GM21367 (cell line): ENCODE measurements around the gene ATP1A4.
"Not testable (repeated sequence)": the region's sequence is repeated elsewhere in the genome, so short reads cannot be mapped to it uniquely, and the experiment has no call there.

ENCODE experiments used
- ATAC-seq: cut with Tn5 transposase; IDR thresholded peaks from one replicate; pipeline ENCODE4 v1.9.1; 2021; ENCODE audit not compliant: unreplicated experiment

Gene ATP1A4

DNA sequence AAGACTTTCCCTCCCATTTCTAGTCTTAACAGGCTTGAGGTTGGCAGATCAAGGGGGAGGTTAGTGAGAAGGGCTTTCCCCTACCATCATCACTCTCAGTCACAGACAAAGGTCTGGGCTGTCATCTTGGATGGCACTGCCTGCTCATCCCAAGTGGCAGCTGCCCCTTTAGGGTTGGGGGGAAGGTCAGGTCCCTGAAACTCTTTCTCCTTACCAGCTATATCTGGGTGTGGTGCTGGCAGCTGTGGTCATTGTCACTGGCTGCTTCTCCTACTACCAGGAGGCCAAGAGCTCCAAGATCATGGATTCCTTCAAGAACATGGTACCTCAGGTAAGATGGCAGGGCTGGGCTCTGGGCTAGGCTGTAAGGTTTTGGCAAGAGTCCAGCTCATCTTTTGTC lies 27.7 kb upstream of the ATP1A4 start:
- no peak for ATAC-seq

DNA sequence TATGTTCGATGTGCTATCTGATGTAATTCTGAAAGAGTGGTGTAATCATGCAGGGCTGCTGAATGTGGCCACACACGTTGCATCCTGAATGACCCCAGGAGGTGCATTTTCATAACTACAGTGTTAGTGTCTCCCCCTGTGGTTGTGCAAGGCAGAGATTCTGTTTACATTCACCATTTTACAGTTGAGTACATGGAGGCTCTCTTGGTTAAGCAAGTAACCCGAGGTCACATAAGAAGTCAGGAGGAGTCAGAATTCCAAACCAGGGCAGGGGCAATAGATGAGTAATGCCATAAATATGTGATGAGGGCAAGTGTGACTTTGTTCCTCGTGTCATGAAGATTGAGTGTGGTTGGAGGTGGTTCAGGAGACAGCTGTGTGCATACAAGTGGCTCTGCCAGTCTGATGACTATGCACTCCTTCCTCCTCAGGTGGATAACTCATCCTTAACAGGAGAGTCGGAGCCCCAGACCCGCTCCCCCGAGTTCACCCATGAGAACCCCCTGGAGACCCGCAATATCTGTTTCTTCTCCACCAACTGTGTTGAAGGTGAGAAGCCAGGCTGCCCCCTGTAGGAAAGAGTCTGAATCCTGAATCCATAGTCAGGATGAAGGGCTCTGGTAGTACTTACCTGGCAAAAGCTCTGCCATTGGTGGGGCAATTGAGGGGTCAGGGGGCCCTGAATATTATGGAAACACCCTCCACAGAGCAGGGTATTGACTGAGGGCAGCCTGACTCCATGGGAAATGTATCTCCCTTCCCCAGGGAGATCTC lies 26.5 kb upstream of the ATP1A4 start:
- no peak for ATAC-seq

DNA sequence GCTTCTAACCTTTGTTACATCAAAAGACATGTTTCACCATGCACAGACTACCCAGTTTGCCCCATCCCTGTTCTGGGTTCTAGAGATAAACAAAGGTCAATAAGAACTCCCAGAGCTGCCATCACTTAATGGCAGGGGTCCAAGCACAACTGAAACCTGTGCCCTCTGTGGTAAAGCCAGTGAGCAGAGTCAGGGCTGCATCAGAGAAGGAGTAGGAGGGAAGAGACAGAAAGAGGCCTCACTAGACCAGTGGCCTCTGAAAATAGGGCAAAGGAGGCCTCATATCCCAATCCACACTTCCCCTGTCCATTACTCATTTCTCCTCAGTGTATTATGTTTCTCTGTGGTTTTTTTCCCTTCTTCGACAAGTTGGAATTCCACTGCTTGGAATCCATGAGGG lies 25.7 kb upstream of the ATP1A4 start:
- ATAC-seq: no peak

DNA sequence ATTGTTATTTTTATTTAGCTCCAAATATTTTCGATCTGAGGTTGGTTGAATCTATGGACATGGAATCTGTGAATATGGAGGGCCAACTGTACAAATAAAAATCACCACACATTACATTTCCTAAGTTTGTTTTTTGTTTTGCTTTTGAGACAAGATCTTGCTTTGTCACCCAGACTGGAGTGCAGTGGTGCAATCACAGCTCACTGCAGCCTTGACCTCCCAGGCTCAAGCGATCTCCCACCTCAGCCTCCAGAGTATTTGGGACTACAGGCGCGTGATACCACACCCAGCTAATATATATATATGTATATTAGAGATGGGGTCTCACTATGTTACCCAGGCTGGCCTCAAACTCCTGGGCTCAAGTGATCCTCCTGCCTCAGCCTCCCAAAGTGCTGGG lies 25.1 kb upstream of the ATP1A4 start:
- ATAC-seq: not testable (repeated sequence)

DNA sequence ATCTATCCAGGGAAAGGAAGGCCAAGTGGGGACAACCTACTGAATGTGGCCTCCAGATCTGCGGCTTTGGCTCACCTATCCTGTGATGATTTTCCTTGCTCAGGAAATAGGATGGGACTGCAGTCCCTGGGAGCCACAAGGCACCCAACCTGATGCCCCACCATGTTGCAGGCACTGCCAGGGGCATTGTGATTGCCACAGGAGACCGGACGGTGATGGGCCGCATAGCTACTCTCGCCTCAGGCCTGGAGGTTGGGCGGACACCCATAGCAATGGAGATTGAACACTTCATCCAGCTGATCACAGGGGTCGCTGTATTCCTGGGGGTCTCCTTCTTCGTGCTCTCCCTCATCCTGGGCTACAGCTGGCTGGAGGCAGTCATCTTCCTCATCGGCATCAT lies 24.0 kb upstream of the ATP1A4 start:
- no peak for ATAC-seq

DNA sequence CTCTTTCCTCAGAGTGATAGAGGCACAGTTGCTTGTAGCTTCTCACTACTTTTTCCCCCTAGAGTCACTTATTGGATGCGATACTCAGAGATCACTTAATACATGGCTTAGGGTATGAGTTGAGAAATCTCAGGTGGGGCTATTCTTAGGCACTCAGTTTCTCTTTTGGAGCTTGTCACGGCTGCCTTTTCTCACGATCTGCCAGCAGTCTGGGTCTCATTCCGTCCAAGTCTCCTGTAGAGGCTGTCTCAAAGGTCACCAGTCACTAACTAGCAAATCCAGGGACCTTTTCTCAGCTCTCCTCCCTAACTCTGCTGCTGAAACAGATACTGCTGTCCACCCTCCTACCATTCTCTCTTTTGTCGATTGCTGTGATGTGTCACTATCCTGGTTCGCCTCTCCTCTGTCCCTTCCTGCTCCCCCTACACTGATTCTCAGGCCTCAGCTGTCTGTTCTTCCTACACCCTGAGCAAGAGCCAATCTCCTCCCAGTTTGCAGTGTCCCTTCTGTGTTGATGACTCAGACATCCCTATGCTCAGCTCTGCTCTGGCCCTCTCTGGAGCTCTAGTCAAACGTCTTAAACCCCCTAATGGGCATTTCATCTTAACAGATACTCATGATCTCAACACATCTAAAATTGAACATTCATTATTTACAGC lies 23.4 kb upstream of the ATP1A4 start:
- ATAC-seq: no peak

DNA sequence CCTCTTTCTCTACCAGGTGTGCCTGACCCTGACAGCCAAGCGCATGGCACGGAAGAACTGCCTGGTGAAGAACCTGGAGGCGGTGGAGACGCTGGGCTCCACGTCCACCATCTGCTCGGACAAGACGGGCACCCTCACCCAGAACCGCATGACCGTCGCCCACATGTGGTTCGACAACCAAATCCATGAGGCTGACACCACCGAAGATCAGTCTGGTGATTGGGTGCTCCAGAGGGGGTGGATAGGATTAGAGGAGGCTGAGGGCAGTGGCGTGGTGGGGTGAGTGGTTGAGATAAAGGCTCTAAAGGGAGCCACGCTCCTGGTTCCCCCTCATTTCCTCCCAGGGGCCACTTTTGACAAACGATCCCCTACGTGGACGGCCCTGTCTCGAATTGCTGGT lies 22.8 kb upstream of the ATP1A4 start:
- ATAC-seq: no peak

DNA sequence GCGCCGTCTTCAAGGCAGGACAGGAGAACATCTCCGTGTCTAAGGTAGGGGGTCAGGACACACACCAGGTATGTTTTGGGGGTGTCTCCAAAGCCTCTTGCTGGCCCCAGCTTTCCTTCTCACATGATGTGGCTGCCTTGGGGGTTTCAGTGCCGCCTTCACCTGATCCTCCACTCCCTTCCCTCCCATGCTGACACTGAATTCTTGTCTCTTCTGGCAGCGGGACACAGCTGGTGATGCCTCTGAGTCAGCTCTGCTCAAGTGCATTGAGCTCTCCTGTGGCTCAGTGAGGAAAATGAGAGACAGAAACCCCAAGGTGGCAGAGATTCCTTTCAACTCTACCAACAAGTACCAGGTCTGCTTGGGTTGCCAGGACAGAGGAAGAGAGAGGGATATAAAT lies 22.4 kb upstream of the ATP1A4 start:
- no peak for ATAC-seq

DNA sequence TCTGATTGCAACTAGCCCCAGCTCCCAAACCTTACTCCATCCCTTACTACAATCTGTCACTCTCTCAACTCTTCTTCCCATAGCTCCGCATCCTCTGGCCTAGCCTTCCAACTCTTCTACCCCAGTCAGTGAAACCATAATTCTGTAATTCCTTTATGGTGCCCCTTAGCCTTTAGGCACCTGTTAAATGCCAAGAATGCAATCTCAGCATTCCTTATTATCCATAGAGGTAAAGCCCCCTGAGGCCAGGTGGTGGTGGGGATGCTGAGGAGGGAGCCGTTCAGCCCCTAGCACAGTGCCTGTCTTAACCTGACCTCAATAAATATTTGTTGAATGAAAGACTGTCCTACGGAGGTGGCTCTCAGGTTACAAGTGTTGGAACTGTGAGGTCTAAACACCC lies 21.8 kb upstream of the ATP1A4 start:
- no peak for ATAC-seq

DNA sequence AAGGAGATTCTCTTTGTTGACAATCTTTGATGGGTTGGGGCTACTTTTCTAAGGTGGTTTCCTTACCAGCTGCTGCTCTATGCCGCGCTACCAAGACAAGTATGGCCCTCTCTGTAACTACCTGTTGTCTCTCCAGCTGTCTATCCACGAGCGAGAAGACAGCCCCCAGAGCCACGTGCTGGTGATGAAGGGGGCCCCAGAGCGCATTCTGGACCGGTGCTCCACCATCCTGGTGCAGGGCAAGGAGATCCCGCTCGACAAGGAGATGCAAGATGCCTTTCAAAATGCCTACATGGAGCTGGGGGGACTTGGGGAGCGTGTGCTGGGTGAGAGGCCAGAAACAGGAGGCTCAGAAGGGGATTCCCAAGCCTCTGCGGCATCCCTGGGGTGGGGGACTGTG lies 21.4 kb upstream of the ATP1A4 start:
- no peak for ATAC-seq

DNA sequence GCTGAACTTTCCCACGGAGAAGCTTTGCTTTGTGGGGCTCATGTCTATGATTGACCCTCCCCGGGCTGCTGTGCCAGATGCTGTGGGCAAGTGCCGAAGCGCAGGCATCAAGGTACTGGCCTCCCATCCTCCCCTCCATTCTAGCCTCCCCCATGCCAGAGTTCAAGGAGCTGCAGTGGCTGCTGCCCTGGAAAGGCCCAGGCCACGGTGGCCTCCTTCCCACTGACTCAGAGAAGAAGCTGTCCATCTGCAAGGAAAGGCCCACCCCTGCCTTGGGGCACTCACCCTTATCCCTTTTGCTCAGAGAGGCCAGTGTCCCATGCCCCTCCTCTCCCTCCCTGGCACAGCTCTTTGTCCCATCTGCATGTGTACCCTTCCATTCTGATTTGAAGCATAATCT lies 20.9 kb upstream of the ATP1A4 start:
- ATAC-seq: no peak

DNA sequence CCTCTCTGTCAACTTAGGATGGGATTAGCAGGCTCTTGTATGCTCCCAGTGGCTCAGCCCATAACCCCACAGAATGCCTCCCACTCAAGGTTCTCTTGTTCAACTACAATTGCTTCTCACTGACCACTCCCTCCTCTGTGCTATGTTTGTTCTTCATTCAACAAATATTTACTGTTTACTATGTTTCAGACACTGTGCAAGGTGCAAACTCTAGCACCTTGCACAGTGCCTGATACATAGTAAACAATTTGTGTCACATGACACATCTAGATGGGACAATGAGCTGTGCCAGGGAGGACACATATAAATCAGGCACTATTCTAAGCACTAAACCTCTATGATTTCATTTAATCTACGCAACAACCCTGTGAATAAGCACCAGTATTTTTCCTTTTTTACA lies 20.5 kb upstream of the ATP1A4 start:
- ATAC-seq: no peak

DNA sequence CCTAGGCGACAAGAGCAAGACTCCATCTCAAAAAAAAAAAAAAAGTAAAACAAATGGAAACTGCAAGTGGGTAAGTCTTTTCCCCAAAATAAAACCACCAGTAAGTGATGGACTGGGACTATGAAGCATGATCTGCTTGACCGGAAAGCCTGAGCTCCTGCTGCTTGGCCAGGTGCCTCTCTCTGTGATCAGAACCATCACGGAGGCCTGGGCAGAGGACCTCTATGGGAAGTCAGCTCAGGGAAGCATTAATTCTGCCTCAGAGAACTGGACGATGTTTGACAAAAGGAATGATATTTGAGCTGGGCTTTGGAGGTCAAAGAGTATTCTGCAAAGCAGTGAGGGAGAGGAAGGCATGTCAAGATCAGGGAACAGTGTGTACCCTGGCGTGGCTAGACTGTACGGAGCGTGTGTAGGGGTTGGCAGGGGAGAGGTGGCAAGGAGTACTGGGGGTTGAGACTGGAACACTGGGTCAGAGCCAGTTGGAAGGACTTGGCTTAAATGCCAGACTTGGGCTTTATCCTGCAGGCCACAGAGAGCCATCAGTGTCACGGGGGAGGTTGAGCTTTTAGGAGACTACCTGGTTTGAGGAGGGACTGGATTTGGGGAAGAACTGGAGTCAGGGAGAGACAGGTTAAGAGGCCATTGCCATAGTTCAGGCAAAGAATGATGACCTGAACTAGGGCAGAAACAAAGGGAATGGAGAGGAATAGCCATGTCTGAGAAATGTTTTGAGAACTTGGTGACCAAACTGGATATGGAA lies 19.4 kb upstream of the ATP1A4 start:
- no peak for ATAC-seq

DNA sequence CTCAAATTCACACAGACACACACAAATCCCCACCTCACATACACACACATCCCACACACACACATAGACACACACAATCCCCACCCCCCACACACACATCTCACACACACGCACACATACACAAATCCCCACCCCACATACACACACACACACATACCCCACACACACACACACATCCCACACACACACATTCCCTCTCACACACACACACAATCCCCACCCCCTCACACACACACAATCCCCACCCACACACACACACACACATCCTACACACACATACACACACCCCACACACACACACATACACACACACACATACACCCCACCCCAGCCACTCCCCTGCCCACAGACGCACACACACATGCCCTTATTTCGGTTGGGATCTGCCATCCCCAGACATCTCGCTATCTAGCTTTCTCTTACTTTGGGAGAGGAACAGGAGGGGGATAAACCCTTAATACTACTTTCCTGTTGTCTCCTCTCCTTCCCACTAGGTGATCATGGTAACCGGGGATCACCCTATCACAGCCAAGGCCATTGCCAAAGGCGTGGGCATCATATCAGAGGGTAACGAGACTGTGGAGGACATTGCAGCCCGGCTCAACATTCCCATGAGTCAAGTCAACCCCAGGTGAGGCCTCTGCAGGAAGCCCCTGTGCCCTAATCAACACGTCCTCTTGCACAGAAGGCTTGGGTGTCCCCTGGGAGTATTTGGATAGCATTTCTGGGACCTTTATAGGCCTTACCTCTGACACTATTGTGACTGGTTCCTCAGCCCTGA lies 17.2 kb upstream of the ATP1A4 start:
- no peak for ATAC-seq

DNA sequence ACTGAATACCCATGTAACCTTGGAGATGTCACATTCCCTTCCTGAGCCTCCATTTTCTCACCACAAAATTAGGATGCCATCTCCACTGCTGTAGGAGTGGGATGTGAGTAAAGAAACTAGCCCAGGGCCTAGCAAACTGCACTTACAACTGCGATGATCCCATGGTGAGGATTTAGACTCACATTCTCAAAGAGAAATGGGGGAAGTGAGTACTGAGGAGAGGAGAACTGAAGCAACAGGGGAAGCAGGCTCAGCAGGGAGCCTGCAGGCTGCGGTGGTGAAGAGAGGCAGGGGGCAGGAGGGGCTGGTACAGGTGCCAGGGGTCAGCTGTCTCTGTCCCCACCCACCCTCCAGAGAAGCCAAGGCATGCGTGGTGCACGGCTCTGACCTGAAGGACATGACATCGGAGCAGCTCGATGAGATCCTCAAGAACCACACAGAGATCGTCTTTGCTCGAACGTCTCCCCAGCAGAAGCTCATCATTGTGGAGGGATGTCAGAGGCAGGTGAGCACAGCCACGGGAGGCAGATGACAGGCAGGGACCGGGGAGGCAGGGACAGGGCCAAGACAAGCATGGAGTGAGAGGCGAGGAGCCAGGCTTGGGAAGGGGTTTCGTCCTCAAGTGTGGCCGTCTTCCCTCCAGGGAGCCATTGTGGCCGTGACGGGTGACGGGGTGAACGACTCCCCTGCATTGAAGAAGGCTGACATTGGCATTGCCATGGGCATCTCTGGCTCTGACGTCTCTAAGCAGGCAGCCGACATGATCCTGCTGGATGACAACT lies 16.4 kb upstream of the ATP1A4 start:
- no peak for ATAC-seq

DNA sequence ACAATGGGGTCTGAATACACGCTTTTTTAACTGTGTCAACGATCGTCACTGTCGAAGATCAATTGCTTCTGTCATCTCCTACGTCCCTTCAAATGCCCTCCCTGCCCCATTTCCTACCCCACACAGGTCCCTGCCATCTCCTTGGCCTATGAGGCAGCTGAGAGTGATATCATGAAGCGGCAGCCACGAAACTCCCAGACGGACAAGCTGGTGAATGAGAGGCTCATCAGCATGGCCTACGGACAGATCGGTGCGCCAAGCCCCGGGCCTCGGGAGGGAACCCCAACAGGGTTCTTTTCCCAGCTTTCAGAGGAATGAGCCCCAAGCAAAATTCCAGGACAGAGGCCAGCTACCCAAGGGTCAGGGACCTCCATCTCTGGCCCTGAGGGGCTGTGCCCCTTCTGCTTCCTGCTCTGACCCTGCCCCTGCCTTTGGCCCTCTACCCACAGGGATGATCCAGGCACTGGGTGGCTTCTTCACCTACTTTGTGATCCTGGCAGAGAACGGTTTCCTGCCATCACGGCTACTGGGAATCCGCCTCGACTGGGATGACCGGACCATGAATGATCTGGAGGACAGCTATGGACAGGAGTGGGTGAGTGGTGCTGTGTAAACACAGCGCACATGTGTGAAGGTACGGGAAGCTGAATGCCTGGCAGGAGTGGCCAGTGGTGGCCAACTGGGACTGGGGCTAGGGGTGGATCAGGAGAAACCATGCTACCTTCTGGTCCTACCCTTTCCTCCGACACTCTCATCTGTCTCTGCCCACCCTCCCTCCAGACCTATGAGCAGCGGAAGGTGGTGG lies 15.1 kb upstream of the ATP1A4 start:
- no peak for ATAC-seq

DNA sequence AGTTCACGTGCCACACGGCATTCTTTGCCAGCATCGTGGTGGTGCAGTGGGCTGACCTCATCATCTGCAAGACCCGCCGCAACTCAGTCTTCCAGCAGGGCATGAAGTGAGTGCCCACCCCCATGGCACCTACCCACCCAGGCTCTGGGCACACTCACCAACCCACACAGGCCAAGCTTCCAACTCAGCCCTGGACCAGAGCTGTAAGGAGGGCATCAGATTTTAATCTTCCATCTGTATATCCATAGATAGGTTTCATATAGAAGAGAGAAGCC lies 14.5 kb upstream of the ATP1A4 start:
- no peak for ATAC-seq

DNA sequence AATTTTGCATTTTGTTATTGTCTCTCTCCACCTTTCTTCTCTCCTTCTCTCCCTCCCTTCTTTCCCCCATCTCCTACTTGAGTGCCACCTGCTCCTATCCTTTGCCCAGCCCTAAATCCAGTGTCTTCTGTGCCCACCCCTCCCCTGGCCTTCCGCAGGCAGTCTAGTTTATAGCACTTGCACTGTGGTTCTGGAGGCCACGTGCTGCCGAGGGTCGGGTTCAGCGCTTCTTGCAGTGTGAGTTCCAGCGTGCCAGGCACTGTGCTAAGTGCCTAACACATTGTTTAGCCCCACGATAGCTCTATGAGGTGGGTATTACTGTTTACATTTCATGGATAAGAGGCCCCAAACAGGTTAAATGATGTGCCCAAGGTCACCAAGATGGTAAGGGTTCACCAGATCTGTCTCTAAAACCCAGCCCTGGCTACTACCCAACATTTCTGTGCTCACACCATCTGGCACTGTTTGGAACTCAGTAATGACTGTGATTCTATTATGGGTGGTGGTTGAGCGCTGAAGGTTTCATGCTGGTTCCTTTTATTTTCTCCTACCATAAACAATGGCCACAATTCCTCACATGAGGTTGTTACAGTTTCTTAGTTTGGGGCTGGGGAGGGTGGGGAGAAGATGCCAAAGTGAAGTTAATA lies 14.1 kb upstream of the ATP1A4 start:
- ATAC-seq: no peak

DNA sequence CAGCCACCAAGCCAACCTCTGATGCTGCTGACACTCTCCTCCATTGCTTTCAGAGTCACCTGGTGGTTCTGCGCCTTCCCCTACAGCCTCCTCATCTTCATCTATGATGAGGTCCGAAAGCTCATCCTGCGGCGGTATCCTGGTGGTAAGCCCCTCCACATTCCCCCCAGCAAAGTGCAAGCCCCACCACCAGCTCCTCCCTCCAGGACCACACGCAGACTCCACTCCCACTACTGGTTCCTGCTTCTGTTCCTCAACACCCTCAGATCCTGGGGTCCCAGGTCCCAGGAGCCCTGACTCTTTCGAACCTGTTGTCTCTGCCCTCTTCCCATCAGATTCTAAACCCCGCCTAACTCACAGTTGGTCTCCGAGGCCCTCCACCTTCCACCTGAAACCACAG lies 11.6 kb upstream of the ATP1A4 start:
- no peak for ATAC-seq

DNA sequence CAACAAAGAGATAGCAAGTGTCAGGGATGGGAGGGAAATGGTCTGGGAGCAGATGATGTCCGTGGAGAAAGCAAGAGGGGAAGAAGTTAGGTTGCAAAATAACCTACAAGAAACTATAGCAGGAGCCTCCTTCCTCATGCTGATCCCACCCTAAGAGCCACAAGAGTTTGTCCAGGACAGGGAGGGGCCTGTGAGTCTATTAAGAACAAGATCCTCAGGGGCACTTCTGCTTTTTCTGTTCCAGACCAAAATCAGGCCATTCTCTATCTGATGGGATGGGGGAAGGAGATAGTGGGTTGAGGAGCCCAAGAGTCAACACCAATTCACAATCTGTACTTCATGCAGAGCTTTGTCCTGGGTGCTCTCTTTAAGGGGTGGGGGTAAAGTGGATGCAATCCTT lies 7.7 kb upstream of the ATP1A4 start:
- ATAC-seq: no peak
